Stimulated activated CD4-positive, alpha-beta T cell treated with anti-CD3 and anti-CD28 coated beads, Interleukin-12 subunit alpha, Interleukin-12 subunit beta, amount 100 ng/mL, for 24 hours (primary cell): ENCODE data around the gene STAC2.
A peak's percentile ranks its signal among the peaks of the same experiment; 100 is the strongest.

Experiments used
- DNase-seq, 2 experiments: peaks; one replicate each; pipeline ENCODE4 v3.0.0-alpha.2; 2020; ENCODE audit warnings: low read depth in 2 of 2

STAC2 gene

GRCh38 chr17:39164675-39165143, 61.0 kb downstream of the STAC2 start:
- DNase-seq, result peak; percentile 59 to 75

GRCh38 chr17:39161962-39162361, 63.8 kb downstream of the STAC2 start:
- DNase-seq, result no peak
